Ishikawa (cell line): ENCODE results near the gene NPTX2.

Source experiments
- CEBPB ChIP-seq: IDR thresholded peaks from 2 replicates; pipeline ENCODE4 v1.6.1; 2012
- CREB1 ChIP-seq: IDR thresholded peaks from 2 replicates; pipeline ENCODE4 v1.6.1; 2012; ENCODE audit warnings: low read depth
- EGR1 ChIP-seq: IDR thresholded peaks from 2 replicates; pipeline ENCODE4 v1.6.1; 2012
- TEAD4 ChIP-seq: IDR thresholded peaks from 2 replicates; pipeline ENCODE4 v1.6.1; 2012
- YY1 ChIP-seq: IDR thresholded peaks from 2 replicates; pipeline ENCODE4 v1.6.1; 2012; ENCODE audit warnings: low read depth
- TF ChIP-seq, protein P1 (sequence below): IDR thresholded peaks from 2 replicates; pipeline ENCODE4 v1.6.1; 2012; ENCODE audit warnings: low read depth, mild to moderate bottlenecking

DNA sequence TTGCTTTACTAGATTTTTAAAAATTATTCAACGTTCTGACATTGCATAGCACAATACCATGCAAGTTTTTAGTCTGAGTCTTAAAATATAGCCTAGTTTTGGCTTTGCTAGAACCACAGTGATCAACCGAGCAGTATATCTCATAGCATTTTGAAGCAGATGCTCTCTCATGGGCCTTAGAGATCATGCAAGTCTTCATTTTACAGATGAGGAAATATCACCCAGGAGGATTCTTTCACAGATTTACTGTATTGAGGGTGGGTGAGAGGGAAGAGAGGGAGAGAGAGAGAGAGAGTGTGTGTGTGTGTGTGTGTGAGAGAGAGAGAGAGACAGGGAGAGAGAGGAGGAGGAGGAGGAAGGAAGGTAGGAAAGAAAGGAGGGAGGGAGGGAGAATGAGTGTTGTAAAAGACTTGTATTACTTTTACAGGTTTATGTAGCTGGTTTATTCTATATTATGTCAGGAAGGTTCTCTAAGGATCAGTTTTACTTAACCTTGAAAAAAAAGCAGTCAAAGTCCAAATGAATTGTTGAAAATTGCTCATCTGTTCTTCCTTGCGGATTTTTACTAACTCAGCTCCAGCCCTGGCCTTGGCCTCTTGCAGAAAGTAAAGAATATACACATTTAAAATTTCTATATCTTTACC lies 14.2 kb upstream of the NPTX2 start:
- TF ChIP-seq CEBPB (no peak), EGR1 (no peak), TEAD4 (no peak), YY1 (no peak), CREB1 (no peak)
- TF ChIP-seq, protein P1, sequence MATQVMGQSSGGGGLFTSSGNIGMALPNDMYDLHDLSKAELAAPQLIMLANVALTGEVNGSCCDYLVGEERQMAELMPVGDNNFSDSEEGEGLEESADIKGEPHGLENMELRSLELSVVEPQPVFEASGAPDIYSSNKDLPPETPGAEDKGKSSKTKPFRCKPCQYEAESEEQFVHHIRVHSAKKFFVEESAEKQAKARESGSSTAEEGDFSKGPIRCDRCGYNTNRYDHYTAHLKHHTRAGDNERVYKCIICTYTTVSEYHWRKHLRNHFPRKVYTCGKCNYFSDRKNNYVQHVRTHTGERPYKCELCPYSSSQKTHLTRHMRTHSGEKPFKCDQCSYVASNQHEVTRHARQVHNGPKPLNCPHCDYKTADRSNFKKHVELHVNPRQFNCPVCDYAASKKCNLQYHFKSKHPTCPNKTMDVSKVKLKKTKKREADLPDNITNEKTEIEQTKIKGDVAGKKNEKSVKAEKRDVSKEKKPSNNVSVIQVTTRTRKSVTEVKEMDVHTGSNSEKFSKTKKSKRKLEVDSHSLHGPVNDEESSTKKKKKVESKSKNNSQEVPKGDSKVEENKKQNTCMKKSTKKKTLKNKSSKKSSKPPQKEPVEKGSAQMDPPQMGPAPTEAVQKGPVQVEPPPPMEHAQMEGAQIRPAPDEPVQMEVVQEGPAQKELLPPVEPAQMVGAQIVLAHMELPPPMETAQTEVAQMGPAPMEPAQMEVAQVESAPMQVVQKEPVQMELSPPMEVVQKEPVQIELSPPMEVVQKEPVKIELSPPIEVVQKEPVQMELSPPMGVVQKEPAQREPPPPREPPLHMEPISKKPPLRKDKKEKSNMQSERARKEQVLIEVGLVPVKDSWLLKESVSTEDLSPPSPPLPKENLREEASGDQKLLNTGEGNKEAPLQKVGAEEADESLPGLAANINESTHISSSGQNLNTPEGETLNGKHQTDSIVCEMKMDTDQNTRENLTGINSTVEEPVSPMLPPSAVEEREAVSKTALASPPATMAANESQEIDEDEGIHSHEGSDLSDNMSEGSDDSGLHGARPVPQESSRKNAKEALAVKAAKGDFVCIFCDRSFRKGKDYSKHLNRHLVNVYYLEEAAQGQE = no peak
